SK-N-SH treated with all-trans-retinoic acid at 6 μM for 48 hours (cell line): Measurements from ENCODE around the gene TBCD.

Experiments
- OSR1 ChIP-seq: fragments of 250-450 bp; sonication (Bioruptor Pico); IDR thresholded peaks from 2 replicates; pipeline ENCODE4 v1.8.0; 2022; ENCODE audit warnings: moderate library complexity, mild to moderate bottlenecking, inconsistent platforms
- ZFP3 ChIP-seq: fragments of 250-450 bp; sonication (Bioruptor Pico); IDR thresholded peaks from 2 replicates; pipeline ENCODE4 v1.5.0; 2020; ENCODE audit warnings: mild to moderate bottlenecking, moderate library complexity

- TF ChIP-seq ZFP3 (CRISPR knock-in tag) (no peak), OSR1 (CRISPR knock-in tag) (no peak)
Measured at GRCh38 chr17:82835122-82835521, 83.3 kb downstream of the TBCD start.
